ENCODE measurements around the gene KCNQ4.

Gene KCNQ4

GRCh38 chr1:40780678-40781607 lies 2.6 kb upstream of the KCNQ4 start:
- Histone ChIP-seq H3K27ac (ENCODE audit: low read length) (no peak overlapping the region), H3K4me1 (ENCODE audit: control insufficient read depth, insufficient read depth, low read length) (peaks cover 33% of the 10 kb centered on the region), H3K36me3 (ENCODE audit: control insufficient read depth in 2 of 2, insufficient read depth in 2 of 2, low read length in 2 of 2) (peaks cover 0 to 4% of the 10 kb centered on the region in 2 donors), H3K9ac (ENCODE audit: low read length in 2 of 2) (no peak overlapping the region), H3K9me3 (ENCODE audit: control insufficient read depth in 2 of 2, low read length in 2 of 2) (peaks cover 0 to 8% of the 10 kb centered on the region in 2 donors), H3K27me3 (ENCODE audit: control insufficient read depth in 1 of 2, insufficient read depth in 2 of 2, low read length in 2 of 2) (no peaks in the 10 kb centered on the region), H3K4me3 (ENCODE audit: low read length in 2 of 2) (no peak overlapping the region)

DNA sequence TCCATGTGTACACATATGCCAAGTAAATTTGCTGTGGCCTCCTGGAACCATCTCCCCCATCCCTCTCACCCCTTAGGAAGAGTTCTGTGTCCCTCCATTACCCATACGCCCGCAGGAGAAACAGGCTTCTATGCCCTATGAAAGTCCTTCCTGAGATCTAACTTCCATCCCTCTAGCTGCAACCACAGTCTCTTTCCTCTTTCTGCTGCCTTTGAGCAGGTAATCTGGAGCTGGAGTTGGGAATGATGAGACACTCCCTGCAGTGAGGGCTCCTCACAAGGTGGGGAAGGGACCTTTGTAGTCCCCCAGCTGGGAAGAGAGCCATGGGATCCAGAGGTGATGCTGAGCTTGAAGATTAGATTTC lies 2.0 kb upstream of the KCNQ4 start:
- Histone ChIP-seq H3K27me3 (ENCODE audit: control insufficient read depth in 1 of 2, insufficient read depth in 2 of 2, low read length in 2 of 2) (no peaks in the 10 kb centered on the region), H3K27ac (ENCODE audit: low read length) (no peak overlapping the region), H3K9me3 (ENCODE audit: control insufficient read depth in 2 of 2, low read length in 2 of 2) (peaks cover 0 to 4% of the 10 kb centered on the region in 2 donors), H3K4me1 (ENCODE audit: control insufficient read depth, insufficient read depth, low read length) (peaks cover 39% of the 10 kb centered on the region), H3K4me3 (ENCODE audit: low read length in 2 of 2) (no peak overlapping the region), H3K9ac (ENCODE audit: low read length in 2 of 2) (no peak overlapping the region), H3K36me3 (ENCODE audit: control insufficient read depth in 2 of 2, insufficient read depth in 2 of 2, low read length in 2 of 2) (no peaks in the 10 kb centered on the region)

DNA sequence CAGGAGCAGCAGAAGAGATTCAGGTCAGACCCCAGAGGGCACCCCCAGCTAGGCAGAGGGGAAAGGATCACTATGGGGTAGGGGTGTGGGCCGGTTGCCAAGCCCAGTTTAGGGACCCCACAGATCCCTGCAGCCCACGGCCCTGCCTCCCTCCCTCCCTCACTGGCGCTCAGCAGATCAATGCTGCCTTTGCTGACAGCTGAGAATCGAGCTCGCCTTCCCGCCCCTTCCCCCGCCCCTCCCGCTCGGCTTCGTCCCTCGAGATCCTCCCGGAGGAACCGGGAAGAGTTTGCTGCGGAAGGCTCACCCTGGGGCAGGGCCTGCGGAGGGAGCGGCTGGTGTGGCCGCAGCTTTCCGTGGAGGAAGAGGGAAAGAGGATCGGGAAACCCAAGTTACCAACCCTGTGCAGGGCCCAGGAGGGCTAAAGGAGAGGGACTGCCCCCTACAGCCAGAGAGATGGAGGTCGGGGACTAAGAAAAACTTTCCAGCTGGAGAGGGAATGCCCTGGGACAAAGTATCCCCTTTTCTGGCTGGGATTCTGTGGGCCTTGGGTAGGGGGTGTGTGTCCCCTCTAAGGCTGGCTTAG lies 1.1 kb upstream of the KCNQ4 start:
- Histone ChIP-seq H3K27ac (ENCODE audit: low read length) (peak overlapping the region; percentile 49), H3K9ac (ENCODE audit: low read length in 2 of 2) (peak overlapping the region; percentile 60 to 74), H3K27me3 (ENCODE audit: control insufficient read depth in 1 of 2, insufficient read depth in 2 of 2, low read length in 2 of 2) (no peaks in the 10 kb centered on the region), H3K4me1 (ENCODE audit: control insufficient read depth, insufficient read depth, low read length) (peaks cover 46% of the 10 kb centered on the region), H3K4me3 (ENCODE audit: low read length in 2 of 2) (peak overlapping the region; percentile 77), H3K9me3 (ENCODE audit: control insufficient read depth in 2 of 2, low read length in 2 of 2) (peaks cover 0 to under 1% of the 10 kb centered on the region in 2 donors), H3K36me3 (ENCODE audit: control insufficient read depth in 2 of 2, insufficient read depth in 2 of 2, low read length in 2 of 2) (no peaks in the 10 kb centered on the region)

- H3K9me3 ChIP-seq (ENCODE audit: control insufficient read depth in 2 of 2, low read length in 2 of 2): no peaks in the 10 kb centered on the region
- peak overlapping the region; percentile 81 for H3K27ac ChIP-seq (ENCODE audit: low read length)
- H3K36me3 ChIP-seq (ENCODE audit: control insufficient read depth in 2 of 2, insufficient read depth in 2 of 2, low read length in 2 of 2): no peaks in the 10 kb centered on the region
- no peaks in the 10 kb centered on the region for H3K27me3 ChIP-seq (ENCODE audit: control insufficient read depth in 1 of 2, insufficient read depth in 2 of 2, low read length in 2 of 2)
- H3K4me1 ChIP-seq (ENCODE audit: control insufficient read depth, insufficient read depth, low read length): peaks cover 62% of the 10 kb centered on the region
- peak overlapping the region; percentile 64 to 80 for H3K9ac ChIP-seq (ENCODE audit: low read length in 2 of 2)
- peak overlapping the region; percentile 65 to 74 for H3K4me3 ChIP-seq (ENCODE audit: low read length in 2 of 2)
These were observed 669 bp downstream of the KCNQ4 start for GRCh38 chr1:40784141-40784770.

DNA sequence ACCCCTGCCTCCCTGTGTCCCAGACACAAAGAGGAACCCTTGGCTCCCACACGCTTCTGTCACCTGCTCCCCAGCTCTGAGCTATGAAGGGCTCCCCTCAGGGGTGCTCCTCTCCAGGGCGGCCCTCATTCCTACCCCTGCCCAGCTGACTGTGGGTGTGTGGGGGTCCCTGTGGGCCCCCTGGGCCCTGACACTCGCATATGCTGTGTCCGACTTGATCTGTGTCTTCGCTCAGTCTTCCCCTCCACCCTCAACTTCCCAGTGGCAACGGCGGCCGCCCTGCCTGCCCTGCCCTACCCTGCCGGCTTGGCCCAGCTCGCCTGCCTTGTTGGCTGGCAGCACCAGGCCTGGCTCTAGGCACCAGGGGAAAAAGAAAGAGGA lies 1.2 kb downstream of the KCNQ4 start:
- Histone ChIP-seq H3K4me3 (ENCODE audit: low read length in 2 of 2) (peak overlapping the region; percentile 65 to 74), H3K27me3 (ENCODE audit: control insufficient read depth in 1 of 2, insufficient read depth in 2 of 2, low read length in 2 of 2) (no peaks in the 10 kb centered on the region), H3K36me3 (ENCODE audit: control insufficient read depth in 2 of 2, insufficient read depth in 2 of 2, low read length in 2 of 2) (no peaks in the 10 kb centered on the region), H3K4me1 (ENCODE audit: control insufficient read depth, insufficient read depth, low read length) (peaks cover 67% of the 10 kb centered on the region), H3K27ac (ENCODE audit: low read length) (peak overlapping the region; percentile 81), H3K9me3 (ENCODE audit: control insufficient read depth in 2 of 2, low read length in 2 of 2) (no peaks in the 10 kb centered on the region), H3K9ac (ENCODE audit: low read length in 2 of 2) (peak overlapping the region; percentile 64 to 80)

GRCh38 chr1:40785446-40785845 lies 1.9 kb downstream of the KCNQ4 start:
- peaks cover 74% of the 10 kb centered on the region for H3K4me1 ChIP-seq (ENCODE audit: control insufficient read depth, insufficient read depth, low read length)
- H3K36me3 ChIP-seq (ENCODE audit: control insufficient read depth in 2 of 2, insufficient read depth in 2 of 2, low read length in 2 of 2): no peaks in the 10 kb centered on the region
- no peaks in the 10 kb centered on the region for H3K9me3 ChIP-seq (ENCODE audit: control insufficient read depth in 2 of 2, low read length in 2 of 2)
- no peaks in the 10 kb centered on the region for H3K27me3 ChIP-seq (ENCODE audit: control insufficient read depth in 1 of 2, insufficient read depth in 2 of 2, low read length in 2 of 2)
- H3K27ac ChIP-seq (ENCODE audit: low read length): peak overlapping the region; percentile 81
- peak overlapping the region in 1 of 2 donors; percentile 74 for H3K4me3 ChIP-seq (ENCODE audit: low read length in 2 of 2)
- H3K9ac ChIP-seq (ENCODE audit: low read length in 2 of 2): peak overlapping the region; percentile 64 to 80

GRCh38 chr1:40786171-40786994 lies 2.8 kb downstream of the KCNQ4 start:
- H3K9ac ChIP-seq (ENCODE audit: low read length in 2 of 2): no peak overlapping the region
- H3K27ac ChIP-seq (ENCODE audit: low read length): peak overlapping the region; percentile 81
- peaks cover 83% of the 10 kb centered on the region for H3K4me1 ChIP-seq (ENCODE audit: control insufficient read depth, insufficient read depth, low read length)
- no peaks in the 10 kb centered on the region for H3K36me3 ChIP-seq (ENCODE audit: control insufficient read depth in 2 of 2, insufficient read depth in 2 of 2, low read length in 2 of 2)
- no peak overlapping the region for H3K4me3 ChIP-seq (ENCODE audit: low read length in 2 of 2)
- H3K9me3 ChIP-seq (ENCODE audit: control insufficient read depth in 2 of 2, low read length in 2 of 2): no peaks in the 10 kb centered on the region
- H3K27me3 ChIP-seq (ENCODE audit: control insufficient read depth in 1 of 2, insufficient read depth in 2 of 2, low read length in 2 of 2): no peaks in the 10 kb centered on the region

DNA sequence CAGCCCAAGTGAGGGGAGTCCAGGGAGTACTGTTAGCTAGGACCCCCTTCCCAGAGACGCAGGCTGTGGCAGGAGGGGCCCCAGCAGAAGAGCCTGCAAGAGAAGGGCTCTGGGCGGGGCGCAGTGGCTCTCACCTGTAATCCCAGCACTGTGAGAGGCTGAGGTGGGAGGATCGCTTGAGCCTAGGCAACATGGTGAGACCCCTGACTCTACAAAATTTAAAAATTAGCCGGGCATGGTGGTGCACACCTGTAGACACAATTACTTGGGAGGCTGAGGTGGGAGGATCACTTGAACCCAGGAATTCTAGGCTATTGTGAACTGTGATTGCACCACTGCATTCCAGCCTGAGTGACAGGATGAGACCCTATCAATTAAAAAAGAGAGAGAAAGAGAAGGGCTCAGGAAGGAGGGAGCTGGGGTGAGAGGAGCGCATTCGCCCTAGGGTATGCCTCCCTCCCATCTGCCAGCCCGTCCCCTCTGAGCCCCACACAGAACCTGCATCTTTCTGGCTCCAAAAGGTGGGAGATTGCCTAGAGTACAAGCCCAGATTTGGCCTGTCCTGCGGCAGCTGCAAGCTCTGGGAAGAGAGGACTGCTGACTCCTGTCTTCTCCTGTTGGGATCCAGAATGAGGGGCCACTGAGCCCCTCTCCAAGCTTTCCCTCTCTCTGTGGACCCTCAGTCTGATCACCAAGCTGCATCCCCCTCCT lies 3.6 kb downstream of the KCNQ4 start:
- Histone ChIP-seq H3K27me3 (ENCODE audit: control insufficient read depth in 1 of 2, insufficient read depth in 2 of 2, low read length in 2 of 2) (no peaks in the 10 kb centered on the region), H3K9me3 (ENCODE audit: control insufficient read depth in 2 of 2, low read length in 2 of 2) (no peaks in the 10 kb centered on the region), H3K9ac (ENCODE audit: low read length in 2 of 2) (no peak overlapping the region), H3K4me1 (ENCODE audit: control insufficient read depth, insufficient read depth, low read length) (peaks cover 87% of the 10 kb centered on the region), H3K27ac (ENCODE audit: low read length) (peak overlapping the region; percentile 60), H3K36me3 (ENCODE audit: control insufficient read depth in 2 of 2, insufficient read depth in 2 of 2, low read length in 2 of 2) (no peaks in the 10 kb centered on the region), H3K4me3 (ENCODE audit: low read length in 2 of 2) (peak overlapping the region in 1 of 2 donors; percentile 15)

GRCh38 chr1:40787737-40788560 lies 4.4 kb downstream of the KCNQ4 start:
- Histone ChIP-seq H3K9ac (ENCODE audit: low read length in 2 of 2) (no peak overlapping the region), H3K4me1 (ENCODE audit: control insufficient read depth, insufficient read depth, low read length) (peaks cover 84% of the 10 kb centered on the region), H3K27ac (ENCODE audit: low read length) (peak overlapping the region; percentile 60), H3K9me3 (ENCODE audit: control insufficient read depth in 2 of 2, low read length in 2 of 2) (no peaks in the 10 kb centered on the region), H3K27me3 (ENCODE audit: control insufficient read depth in 1 of 2, insufficient read depth in 2 of 2, low read length in 2 of 2) (no peaks in the 10 kb centered on the region), H3K4me3 (ENCODE audit: low read length in 2 of 2) (peak overlapping the region in 1 of 2 donors; percentile 15), H3K36me3 (ENCODE audit: control insufficient read depth in 2 of 2, insufficient read depth in 2 of 2, low read length in 2 of 2) (no peaks in the 10 kb centered on the region)
